NCI-H526 treated with DMSO at 0.1 percent for 48 hours (cell line): ENCODE measurements around the gene CACYBP.

Experiments used
- DNase-seq: peaks from one replicate; lab custom pipeline; 2025; lab: John Stamatoyannopoulos, UW

Gene CACYBP

DNA sequence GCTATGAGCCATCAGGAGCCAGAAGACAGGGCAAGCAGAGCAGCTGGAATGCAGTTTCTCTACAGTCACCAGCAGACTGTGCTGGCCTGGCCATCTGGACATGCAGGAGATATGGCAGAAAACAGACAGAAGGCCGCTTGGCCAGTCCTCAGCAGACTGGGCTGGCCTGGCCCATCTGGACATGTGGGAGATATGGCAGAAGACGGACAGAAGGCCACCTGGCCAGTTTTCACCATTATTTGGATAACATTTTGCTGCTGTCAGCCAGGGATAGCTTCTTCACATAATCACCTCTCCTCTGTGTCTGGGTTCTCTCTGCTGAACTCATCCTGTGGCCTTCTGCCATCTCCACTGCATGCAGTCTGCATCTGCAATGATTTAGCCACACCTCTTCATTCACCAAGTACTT lies 25.0 kb upstream of the CACYBP start:
- DNase-seq: no peak

DNA sequence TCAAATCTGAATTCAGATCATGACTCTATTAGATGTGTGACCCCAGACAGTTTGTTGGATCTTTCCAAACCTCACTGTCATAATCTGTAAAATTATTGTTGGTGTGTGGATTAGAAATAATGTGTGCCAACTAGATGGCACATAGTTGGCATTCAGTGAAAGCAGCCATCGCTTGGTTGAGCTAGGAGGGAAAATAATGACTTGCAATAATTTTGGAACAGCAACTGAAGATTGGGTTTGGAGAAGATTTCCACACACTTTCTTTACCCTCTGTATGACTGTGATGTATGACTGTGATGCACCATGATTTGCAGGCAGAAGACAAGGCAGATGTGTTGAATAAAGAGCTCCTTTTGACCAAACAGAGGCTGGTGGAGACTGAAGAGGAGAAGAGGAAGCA lies 24.0 kb upstream of the CACYBP start:
- DNase-seq: no peak

DNA sequence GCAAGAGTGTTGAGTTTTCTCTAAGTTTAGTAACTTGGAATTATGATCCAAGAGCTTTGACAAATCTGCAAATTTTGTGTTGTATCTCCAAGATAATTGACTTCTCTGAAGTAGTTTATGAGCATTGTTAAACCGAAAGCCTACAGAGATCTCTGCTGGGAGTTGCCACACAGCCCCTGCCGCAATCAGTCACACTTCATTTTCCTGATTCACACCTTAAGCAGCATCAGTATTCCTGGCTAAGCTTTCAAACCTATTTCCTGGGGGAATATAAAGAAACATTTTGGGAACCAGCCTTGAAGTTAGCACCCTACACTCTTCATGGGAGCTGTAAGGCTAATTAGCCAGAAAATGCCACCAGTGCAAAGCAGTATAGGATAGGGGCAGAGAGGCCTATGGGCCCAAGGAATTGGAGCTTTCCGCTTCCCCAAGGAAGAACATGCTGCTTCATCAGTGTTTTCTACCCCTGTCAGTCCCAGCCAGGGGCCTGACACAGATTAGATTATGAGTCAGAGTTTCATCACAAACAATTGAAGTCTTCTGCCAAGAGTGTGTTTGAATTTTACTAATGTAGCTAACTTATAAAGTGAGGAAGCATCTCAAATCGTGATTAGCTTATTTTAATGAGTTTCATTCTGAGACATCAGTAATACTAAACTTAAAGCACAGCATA lies 23.2 kb upstream of the CACYBP start:
- no peak for DNase-seq

DNA sequence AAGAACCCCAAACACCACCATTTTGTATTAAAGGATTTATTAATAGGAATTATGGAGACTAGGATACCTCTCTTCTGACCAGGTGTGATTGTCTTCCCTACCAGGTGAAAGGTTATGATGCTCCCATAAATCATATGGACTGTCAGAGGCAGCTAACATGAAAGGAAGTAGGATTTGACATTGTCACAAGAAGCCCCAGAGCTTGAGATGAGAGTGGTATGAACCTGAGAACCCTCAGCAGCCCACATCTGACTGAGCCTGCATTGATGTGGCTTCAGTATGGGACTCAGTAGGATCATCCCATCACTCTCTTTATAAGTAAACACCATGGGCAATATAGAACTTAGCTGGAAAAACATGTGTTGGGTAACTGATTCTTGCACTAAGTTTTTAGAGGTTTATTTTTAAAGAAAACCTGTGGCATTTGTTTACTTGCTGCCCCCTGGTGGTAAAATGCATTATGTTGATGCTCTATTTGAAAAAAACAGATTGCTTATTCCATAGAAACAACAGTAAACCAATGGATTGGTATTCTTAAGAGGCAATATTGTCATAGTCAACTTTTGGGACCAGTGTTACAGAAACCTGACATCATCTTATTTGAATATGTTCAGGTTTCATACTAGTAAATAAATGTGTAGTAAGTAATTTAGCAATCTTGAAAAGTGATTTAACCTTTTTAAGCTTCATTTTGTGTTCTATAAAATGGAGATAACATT lies 16.6 kb upstream of the CACYBP start:
- peak; percentile 16 for DNase-seq

DNA sequence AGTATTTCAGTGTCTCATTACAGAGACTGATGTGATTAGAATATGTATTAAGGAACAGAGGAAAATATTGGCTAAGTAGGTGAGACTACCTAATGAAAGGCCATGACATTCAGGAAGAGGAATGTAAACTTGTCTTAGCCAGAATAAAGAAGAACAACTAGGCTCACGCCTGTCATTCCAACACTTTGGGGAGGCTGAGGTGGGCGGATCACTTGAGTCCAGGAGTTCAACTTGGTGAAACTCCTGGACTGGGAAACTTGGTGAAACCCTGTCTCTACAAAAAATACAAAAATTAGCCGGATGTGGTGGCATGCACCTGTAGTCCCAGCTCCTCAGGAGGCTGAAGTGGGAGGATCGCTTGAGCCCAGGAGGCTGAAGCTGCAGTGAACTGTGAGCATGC lies 14.8 kb upstream of the CACYBP start:
- DNase-seq: no peak

DNA sequence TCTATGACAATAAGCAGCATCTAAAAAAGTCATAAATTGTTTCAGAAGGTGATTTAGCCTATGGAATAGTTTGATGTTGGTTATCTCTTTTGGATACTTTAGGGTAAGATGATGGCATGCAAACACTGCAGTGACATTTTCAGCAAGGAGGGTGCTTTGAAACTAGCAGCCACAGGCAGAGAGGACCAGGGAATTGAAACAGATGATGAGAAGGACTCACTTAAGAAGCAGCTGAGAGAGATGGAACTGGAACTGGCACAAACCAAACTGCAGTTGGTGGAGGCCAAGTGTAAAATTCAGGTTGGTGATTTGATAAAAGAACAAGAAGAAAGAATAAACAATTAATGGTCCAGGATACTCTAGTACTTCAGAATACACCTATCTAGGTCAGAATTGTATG lies 11.2 kb upstream of the CACYBP start:
- DNase-seq: no peak

DNA sequence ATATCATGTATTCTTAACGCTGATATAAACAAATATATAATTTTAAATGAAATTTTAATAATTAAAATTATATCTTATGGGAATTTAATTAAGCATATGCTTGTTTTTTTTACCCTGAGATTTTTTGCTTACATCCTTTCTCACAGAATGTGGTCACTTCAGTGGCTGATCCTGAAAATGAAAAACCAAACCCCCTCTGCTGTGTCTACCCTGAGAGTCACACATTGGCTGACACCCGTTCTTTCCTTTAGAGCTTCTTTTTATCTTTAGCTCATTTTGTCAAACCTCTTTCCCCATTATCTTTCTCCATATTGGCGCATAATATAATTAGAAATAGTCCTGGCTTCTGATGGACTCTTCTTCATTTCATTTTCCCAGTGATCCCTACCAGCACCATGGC lies 10.8 kb upstream of the CACYBP start:
- no peak for DNase-seq

DNA sequence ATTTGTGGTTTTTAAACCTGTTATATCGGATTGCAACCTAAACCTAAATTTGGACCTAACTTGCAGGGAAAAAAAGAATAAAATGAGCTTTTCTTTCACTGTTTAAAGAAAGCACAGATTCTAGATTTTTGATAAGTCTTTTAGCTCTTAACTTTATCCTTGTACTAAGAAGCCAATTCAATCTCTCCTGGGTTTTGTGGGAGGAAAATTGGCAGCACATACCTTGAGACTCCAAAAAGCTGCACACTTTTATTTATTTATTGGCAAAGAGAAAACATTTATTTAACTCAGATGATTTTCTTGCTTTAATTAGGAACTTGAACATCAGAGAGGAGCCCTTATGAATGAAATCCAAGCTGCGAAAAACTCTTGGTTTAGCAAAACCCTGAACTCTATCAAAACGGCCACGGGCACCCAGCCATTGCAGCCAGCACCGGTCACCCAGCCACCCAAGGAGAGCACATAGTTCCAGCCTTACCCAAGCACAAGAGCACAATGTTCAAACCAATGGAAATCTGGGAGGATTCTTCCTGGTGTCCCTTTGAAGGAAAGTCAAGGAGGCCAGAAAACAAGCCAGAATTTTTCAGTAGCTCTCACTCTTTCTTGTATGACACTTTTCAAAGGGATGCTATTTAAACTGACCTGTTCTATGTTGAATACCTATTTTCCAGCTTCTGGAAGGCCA lies 10.1 kb upstream of the CACYBP start:
- DNase-seq: no peak

DNA sequence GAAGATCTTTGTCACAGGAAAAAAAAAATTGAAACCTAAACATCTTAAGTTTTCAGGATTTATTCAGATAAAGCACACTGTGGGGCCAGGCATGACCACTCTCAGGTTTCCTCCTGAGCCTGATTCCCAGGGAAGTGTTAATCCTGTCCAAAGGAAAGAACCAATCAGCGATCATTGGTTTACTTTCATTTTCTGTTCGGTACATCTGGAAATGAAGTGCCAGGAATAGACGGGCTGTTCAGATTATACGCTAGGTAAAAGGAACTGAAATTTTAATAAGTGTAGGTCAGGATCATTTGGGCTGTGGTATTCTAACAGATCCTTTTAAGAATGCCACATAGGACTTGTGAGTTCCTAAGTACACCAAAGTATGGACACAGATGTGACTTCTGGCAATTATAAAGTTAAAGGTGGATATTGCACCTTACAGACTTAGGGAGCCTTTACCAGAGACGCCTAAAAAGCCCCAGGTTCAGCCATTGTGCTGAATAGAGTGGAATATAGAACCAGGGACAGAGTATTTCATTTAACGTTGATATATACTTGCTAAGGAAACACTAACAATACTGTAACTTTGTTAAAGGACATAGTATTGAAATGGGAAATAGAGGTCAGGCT lies 9.3 kb upstream of the CACYBP start:
- no peak for DNase-seq

DNA sequence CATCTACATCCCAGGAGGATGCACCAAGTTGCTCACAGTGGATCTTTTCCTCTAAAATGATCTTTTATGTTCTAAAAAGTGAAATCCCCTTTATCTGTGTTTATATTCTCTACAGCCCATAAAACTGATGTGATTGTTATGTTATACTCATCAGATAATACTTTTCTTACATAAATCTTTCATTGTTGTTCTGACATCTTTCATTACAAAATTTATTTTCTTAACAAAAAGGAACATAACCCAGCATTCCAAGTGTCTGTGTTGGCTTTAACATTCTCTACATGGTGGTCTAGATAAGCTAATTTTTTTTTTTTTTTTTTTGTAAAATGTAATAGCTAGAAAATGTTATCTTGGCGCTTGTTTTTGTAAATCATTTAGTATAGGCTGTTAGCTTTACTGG lies 8.3 kb upstream of the CACYBP start:
- DNase-seq: no peak

DNA sequence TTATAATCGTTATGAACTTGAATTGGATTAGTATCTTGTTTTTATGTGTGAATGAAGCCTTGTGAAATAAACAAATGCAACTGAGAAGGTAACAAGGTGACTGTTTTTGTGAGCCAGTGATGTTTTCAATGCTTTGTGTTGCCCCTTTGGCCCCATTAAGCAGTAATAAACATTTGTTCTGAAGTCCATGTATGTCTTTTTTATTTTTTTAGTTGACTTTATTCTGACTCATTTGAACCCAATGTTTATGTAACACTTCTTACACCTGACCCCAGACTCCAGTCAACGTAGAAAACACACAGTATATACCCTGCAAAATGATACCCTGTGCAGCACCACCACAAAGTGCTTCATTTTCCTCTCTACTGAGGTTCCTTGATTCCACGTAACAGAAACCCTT lies 4.6 kb upstream of the CACYBP start:
- no peak for DNase-seq

DNA sequence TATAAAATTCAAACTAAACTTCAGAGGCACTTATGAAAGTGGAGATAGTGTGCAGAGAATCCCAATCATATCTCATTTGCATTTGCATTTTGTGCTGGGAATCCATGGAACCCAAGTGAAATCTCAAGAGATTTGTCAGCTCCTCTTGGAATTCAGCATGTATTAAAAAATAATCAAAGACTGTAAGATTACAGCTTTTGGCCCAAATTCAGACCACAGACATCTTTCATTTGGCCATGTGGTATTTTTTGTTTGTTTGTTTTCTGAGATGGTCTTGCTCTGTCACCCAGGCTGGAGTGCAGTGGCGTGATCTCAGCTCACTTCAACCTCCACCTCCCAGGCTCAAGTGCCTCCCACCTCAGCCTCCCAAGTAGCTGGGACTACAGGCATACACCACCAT lies 3.8 kb upstream of the CACYBP start:
- DNase-seq: no peak

DNA sequence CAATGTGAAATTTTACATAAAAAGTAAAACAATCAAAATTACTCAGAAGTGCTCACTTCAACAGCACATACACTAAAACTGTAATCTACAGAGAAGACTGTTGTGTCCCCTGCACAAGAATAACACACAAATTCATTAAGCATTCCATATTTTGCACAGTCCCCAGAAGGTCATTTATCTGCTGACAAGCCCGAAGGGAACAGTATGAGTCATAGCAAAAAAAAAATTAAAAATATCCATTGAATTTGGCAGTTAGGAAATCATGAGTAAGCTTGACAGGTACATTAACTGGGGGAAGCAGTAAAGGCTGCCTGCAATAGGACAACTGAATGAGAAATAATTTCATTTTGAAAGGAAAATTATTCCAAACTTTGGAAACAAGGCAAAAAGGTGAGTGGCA lies 3.3 kb upstream of the CACYBP start:
- DNase-seq: no peak

DNA sequence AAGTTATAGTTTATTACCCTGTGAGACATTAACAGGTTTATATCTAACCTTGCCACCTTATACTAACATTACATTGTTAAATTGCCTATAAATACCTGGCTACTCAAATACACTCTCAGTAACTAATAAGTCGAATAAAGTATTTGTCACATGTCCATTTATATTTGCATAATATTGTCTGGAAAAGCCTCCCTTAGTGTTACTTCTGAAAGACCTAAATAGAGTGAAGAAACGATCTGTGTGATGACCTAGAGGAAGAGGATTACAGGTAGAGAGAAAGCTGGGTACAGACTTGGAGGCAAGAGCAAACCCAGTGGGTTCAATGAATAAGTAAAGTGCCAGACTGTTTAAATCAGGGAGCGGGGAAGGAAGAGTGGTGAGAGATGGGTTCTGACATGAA lies 2.7 kb upstream of the CACYBP start:
- no peak for DNase-seq

DNA sequence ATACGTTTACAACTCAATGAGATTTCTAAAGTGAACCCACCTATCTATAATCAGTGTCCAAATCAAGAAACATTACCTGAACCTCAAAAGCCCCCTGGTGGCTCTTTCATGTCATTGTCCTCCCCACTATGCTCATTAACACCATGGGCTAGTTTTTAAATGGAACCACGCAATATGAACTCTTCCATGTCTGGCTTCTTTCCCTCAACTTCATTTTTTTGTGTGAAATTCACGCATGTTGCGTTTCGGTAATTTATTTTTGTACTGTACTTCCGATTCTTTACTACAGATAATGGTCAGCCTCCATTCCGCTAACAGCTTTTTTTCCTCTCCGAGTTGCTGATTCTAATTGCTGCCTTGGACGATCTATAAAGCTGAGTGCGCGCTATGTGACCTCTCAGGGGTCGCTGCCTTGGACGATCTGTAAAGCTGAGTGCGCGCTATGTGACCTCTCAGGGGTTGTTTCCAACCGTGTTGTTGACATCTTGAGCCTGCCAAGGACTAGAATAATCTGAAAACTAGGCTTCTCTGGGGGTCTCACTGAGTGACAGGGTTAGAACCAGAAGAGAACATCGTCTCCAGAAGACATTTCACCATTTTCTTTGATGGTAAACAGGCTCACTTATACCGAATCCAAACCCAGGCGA lies 1.1 kb upstream of the CACYBP start:
- DNase-seq: peak; percentile 82

DNA sequence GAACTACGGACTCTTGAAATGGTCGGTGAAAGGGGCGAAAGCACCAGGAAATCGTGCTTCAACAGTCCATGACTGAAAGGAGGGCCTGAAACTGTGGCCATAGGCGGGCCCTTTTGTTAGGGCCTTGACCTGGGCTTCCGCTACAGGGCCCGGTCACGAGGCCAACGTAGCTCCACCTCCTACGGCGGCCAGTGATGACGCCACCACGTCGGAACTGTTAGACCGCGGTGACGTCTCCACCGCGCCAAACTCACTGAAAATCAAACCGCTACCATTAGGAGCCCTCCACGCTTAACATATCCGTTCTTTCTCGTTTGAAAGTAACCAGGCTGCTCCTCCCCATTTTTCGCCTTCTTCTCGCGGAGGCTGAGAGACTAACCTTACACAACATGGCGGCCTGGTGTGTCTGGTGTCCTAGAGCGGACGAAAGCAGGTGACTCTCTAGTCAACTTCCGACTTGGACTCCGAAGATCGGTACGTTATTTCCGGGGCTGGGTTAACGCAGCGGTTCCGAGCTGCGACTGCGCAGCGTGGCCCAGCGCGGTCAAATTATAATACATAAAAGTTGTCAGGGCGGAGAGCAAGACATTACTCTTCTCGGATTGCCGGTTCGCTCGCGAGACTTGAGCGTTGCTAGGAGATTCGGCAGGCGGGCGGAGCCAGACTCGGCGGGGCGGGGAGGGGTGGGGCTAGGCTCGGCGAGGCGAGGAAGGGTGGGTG lies 371 bp upstream of the CACYBP start:
- peak; percentile 100 for DNase-seq

DNA sequence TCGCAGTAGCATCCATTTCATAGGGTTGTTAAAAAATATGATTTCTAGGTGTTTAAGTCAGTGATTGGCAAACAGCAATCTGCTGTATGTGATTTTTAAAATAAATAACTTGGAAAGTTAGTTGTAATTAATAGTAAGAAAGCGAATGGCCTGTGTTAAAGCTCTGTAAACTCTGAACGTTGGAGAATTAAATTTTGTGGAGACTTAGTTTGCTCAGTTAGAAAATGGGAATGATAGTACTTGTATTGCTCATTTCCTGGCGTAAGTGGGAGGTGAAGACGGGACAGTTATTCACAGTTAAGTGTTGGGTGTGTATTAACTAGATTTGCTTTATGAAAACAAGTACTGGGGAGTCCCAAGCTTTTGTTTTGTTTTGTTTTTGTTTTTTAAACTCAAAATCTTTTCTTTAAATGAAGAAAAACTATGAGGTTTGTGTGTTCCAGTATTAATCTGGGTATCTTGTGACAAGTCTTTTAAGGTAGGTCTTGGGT lies 995 bp downstream of the CACYBP start:
- no peak for DNase-seq

DNA sequence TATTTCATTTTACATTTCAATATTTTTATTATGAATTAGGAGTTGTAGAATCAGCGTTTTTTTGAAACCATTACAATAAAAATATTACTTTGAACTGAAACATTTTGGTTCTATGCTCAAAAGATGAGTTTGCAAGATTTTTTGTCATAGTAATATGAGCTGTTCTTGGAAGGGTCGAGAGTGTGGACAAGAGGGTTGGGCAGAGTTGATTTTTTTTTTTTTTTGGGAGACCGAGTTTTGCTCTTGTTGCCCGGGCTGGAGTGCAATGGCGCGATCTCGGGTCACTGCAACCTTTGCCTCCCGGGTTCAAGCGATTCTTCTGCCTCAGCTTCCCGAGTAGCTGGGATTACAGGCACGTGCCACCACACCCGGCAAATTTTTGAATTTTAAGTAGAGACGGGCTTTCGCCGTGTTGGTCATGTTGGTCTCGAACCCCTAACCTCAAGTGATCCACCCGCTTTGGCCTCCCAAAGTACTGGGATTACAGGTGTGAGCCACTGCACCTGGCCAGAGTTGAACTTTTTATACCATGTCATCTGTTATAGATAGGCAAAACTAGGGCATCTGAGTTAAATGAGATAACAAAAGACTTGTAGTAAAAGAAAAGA lies 3.3 kb downstream of the CACYBP start:
- no peak for DNase-seq

DNA sequence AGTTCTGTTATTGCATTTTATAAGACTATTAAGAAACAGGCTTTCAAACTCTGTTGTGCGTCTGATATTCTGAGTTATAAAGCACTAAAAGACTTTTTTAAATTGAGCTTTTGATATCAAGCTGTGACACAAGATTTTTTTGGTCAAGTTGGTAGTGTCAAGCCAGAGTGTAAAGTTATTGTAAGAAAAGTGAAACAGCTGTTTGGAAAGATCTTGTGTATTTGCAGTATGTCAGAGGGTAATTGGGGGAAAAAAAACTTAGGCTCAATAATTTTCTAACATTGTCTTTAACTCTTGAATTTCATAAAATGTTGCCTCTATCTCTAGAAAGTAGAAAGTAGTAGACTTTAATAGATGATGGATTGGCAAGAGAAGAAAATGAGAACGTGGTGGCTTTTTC lies 3.8 kb downstream of the CACYBP start:
- DNase-seq: no peak

DNA sequence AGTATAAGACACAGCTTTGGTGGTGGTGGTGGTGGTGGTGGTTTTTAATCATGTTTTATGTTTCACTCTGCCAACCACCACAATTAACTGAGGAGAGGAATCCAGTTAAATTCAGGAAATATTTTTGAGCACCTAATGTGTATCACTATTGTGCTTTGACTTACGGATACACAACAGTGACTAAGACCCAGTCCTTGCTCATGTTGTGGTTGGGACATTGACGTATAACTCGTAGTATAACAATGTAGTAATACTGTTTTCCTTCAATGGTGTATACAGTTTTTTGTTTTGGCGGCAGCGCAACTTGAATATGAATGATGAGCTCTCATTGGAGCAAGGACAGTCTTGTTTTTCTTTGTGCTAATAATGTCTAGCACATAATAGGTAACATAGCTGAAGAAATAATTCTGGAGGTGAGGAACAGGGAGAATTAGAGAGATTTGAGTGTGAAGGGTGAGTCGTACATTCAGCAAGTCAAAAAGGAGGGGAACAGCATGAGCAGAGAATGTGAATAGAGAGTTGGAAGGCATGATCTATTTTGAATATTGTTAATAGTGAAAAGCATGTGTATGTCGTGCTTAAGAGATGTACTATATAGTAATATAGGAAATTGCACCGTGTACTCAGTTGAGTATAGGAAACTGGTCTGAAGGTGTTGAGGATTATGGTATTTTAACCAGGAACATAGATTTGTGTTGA lies 5.5 kb downstream of the CACYBP start:
- DNase-seq: no peak

DNA sequence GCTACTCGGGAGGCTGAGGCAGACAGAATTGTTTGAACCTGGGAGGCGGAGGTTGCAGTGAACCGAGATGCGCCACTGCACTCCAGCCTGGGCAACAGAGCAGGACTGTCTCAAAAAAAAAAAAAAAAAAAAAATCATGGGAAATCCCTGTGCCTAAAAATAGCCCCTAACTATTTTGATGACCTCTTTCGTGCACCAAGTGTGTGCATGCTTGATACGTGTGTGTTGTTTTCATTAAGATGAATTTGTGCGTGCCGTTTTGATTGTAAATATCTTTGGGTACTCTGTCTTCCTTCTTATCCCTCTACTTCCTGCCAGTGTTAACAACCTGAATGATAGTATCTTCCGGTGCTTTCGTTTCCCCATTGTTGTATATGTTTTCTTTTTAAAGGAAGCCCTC lies 9.8 kb downstream of the CACYBP start:
- DNase-seq: no peak
